RWPE1 (cell line): Measurements from ENCODE around the gene BBLN.
"Not testable (repeated sequence)": the region's sequence is repeated elsewhere in the genome, so short reads cannot be mapped to it uniquely, and the experiment has no call there.

Source experiments
- CTCF ChIA-PET: fragments of 350-600 bp; sonication (Branson Sonifier 250); formaldehyde crosslinking; extraction: SDS; loops from one replicate; lab custom pipeline; 2021; lab: Yijun Ruan, JAX
- POLR2A ChIA-PET: fragments of 400-600 bp; formaldehyde crosslinking; extraction: SDS; loops from one replicate; lab custom pipeline; 2020; ENCODE audit warnings: antibody characterized with exemption; ENCODE audit not compliant: low non-redundant PET; lab: Yijun Ruan, JAX
- DNase-seq: peaks from one replicate; pipeline ENCODE4 v3.0.0; 2012; ENCODE audit warnings: low spot score
- H3K27ac ChIP-seq: fragments of 450-650 bp; 2 replicates; pipeline ENCODE4 v1.5.1; 2017
- CTCF ChIP-seq: fragments of 450-650 bp; conservative IDR thresholded peaks from 2 replicates; pipeline ENCODE4 v1.5.1; 2017; ENCODE audit warnings: low read depth, mild to moderate bottlenecking

BBLN gene

GRCh38 chr9:128159784-128160602 lies at the start of gene BBLN:
Gene BBLN, plus strand, starts transcription at chr9:128160265. Its CDS starts 143 bp downstream, at chr9:128160408.
- TF ChIP-seq CTCF = no peak
- DNase-seq = peak; percentile 100
- POLR2A ChIA-PET = interaction anchor here (0.6 to 2.3 kb wide), 4 partner anchors 8 to 31 kb away, joined by 3 to 7 read pairs (median 4); no protein-coding TSS in a partner anchor
- H3K27ac ChIP-seq = peak within 1 kb of the TSS; percentile 77
- CTCF ChIA-PET = interaction anchor here (0.7 to 1.4 kb wide), 4 partner anchors 35 to 44 kb away, joined by 3 to 5 read pairs (median 4); no protein-coding TSS in a partner anchor

- H3K27ac ChIP-seq = not testable (repeated sequence)
Observed at GRCh38 chr9:128111726-128112125, 48.3 kb upstream of the BBLN start.

GRCh38 chr9:128113526-128114325 lies 46.3 kb upstream of the BBLN start:
- ChIA-PET CTCF (interaction anchor here (0.6 to 6.1 kb wide), 4 partner anchors 11 to 559 kb away, joined by 3 to 55 read pairs (median 3); no protein-coding TSS in a partner anchor), POLR2A (no interaction called here)
- no peak for TF ChIP-seq CTCF
- H3K27ac ChIP-seq = peak overlapping the region; percentile 9
- no peak for DNase-seq

More at GRCh38 chr9:128111726-128112125, 48.3 kb upstream of the BBLN start:
- CTCF ChIA-PET, DNase-seq, POLR2A ChIA-PET: not testable (repeated sequence)

GRCh38 chr9:128114326-128115186 lies 45.5 kb upstream of the BBLN start:
- no peak for TF ChIP-seq CTCF
- ChIA-PET POLR2A (no interaction called here), CTCF (interaction anchor here (0.6 to 6.1 kb wide), 6 partner anchors 10 to 80 kb away, joined by 3 to 55 read pairs (median 3); no protein-coding TSS in a partner anchor)
- H3K27ac ChIP-seq = peak overlapping the region; percentile 9
- DNase-seq = no peak

GRCh38 chr9:128115187-128116103 lies 44.6 kb upstream of the BBLN start:
- H3K27ac ChIP-seq = no peak overlapping the region; the same call in 1 of the 2 replicates
- ChIA-PET CTCF (interaction anchor here (0.6 to 6.1 kb wide), 7 partner anchors 9 to 180 kb away, joined by 3 to 55 read pairs (median 3); partner anchors contain the start of gene BBLN), POLR2A (interaction anchor here (1.2 kb wide), 1 partner anchor 13 kb away, joined by 3 read pairs; no protein-coding TSS in a partner anchor)
- TF ChIP-seq CTCF = no peak
- DNase-seq = no peak
